ENCODE results near the gene EPB41L5.
"Not testable (repeated sequence)": the region's sequence is repeated elsewhere in the genome, so short reads cannot be mapped to it uniquely, and the experiment has no call there.

EPB41L5 gene

GRCh38 chr2:120094795-120095194 is 81.9 kb downstream of the EPB41L5 start:
- in situ Hi-C loops (cut with HindIII; ENCODE audit: low sequenced_read_pairs), result no loop called here

- in situ Hi-C loops (cut with HindIII; ENCODE audit: low sequenced_read_pairs), result no loop called here
Measured at GRCh38 chr2:120100627-120101026, 87.8 kb downstream of the EPB41L5 start.

- in situ Hi-C loops (cut with HindIII; ENCODE audit: low sequenced_read_pairs), result no loop called here
Measured at GRCh38 chr2:120103723-120104467, 91.0 kb downstream of the EPB41L5 start.

GRCh38 chr2:120104772-120105171 is 91.9 kb downstream of the EPB41L5 start:
- in situ Hi-C loops (cut with HindIII; ENCODE audit: low sequenced_read_pairs), result loop anchor here (5.0 kb wide), 1 partner anchor 63 kb away; no protein-coding TSS in a partner anchor

GRCh38 chr2:120105360-120105759 is 92.5 kb downstream of the EPB41L5 start:
- in situ Hi-C loops (cut with HindIII; ENCODE audit: low sequenced_read_pairs), result loop anchor here (5.0 kb wide), 1 partner anchor 62 kb away; no protein-coding TSS in a partner anchor

GRCh38 chr2:120108049-120108448 is 95.2 kb downstream of the EPB41L5 start:
- in situ Hi-C loops (cut with HindIII; ENCODE audit: low sequenced_read_pairs), result loop anchor here (5.0 kb wide), 1 partner anchor 59 kb away; no protein-coding TSS in a partner anchor

GRCh38 chr2:120108749-120109148 is 95.9 kb downstream of the EPB41L5 start:
- in situ Hi-C loops (cut with HindIII; ENCODE audit: low sequenced_read_pairs), result loop anchor here (5.0 kb wide), 1 partner anchor 59 kb away; no protein-coding TSS in a partner anchor

- in situ Hi-C loops (cut with HindIII; ENCODE audit: low sequenced_read_pairs), result loop anchor here (5.0 kb wide), 1 partner anchor 58 kb away; no protein-coding TSS in a partner anchor
Measured at GRCh38 chr2:120109186-120110061, 96.5 kb downstream of the EPB41L5 start.

GRCh38 chr2:120110062-120110362 is 97.1 kb downstream of the EPB41L5 start:
- in situ Hi-C loops (cut with HindIII; ENCODE audit: low sequenced_read_pairs), result no loop called here

- in situ Hi-C loops (cut with HindIII; ENCODE audit: low sequenced_read_pairs), result no loop called here
Measured at GRCh38 chr2:120110507-120110906, 97.6 kb downstream of the EPB41L5 start.

GRCh38 chr2:120111193-120111592 is 98.3 kb downstream of the EPB41L5 start:
- in situ Hi-C loops (cut with HindIII; ENCODE audit: low sequenced_read_pairs), result no loop called here

- in situ Hi-C loops (cut with HindIII; ENCODE audit: low sequenced_read_pairs), result no loop called here
Measured at GRCh38 chr2:120118018-120118417, 105.1 kb downstream of the EPB41L5 start.

- in situ Hi-C loops (cut with HindIII; ENCODE audit: low sequenced_read_pairs), result no loop called here
Measured at GRCh38 chr2:120118471-120118870, 105.6 kb downstream of the EPB41L5 start.

- in situ Hi-C loops (cut with HindIII; ENCODE audit: low sequenced_read_pairs), result not testable (repeated sequence)
Measured at GRCh38 chr2:120121337-120121736, 108.5 kb downstream of the EPB41L5 start.

- in situ Hi-C loops (cut with HindIII; ENCODE audit: low sequenced_read_pairs), result no loop called here
Measured at GRCh38 chr2:120123090-120123489, 110.2 kb downstream of the EPB41L5 start.

GRCh38 chr2:120125195-120125594 is 112.3 kb downstream of the EPB41L5 start:
- in situ Hi-C loops (cut with HindIII; ENCODE audit: low sequenced_read_pairs), result no loop called here

- in situ Hi-C loops (cut with HindIII; ENCODE audit: low sequenced_read_pairs), result no loop called here
Measured at GRCh38 chr2:120128216-120128615, 115.3 kb downstream of the EPB41L5 start.

- in situ Hi-C loops (cut with HindIII; ENCODE audit: low sequenced_read_pairs), result loop anchor here (5.0 kb wide), 1 partner anchor 70 kb away; no protein-coding TSS in a partner anchor
Measured at GRCh38 chr2:120132190-120132589, 119.3 kb downstream of the EPB41L5 start.

- in situ Hi-C loops (cut with HindIII; ENCODE audit: low sequenced_read_pairs), result loop anchor here (5.0 kb wide), 1 partner anchor 70 kb away; no protein-coding TSS in a partner anchor
Measured at GRCh38 chr2:120132691-120133090, 119.8 kb downstream of the EPB41L5 start.

- in situ Hi-C loops (cut with HindIII; ENCODE audit: low sequenced_read_pairs), result loop anchor here (5.0 kb wide), 1 partner anchor 69 kb away; no protein-coding TSS in a partner anchor
Measured at GRCh38 chr2:120133572-120134244, 120.8 kb downstream of the EPB41L5 start.

- in situ Hi-C loops (cut with HindIII; ENCODE audit: low sequenced_read_pairs), result loop anchor here (5.0 kb wide), 1 partner anchor 68 kb away; no protein-coding TSS in a partner anchor
Measured at GRCh38 chr2:120134263-120134662, 121.4 kb downstream of the EPB41L5 start.
